ENCODE results near the gene RNASEH1. TPM values are rescaled to one million over a fixed set of nuclear protein-coding genes. Genes with fewer than 3 reads are reported as not detected.
A peak's percentile ranks its signal among the peaks of the same experiment; 100 is the strongest.

The RNASEH1 gene
- total RNA-seq, 1 experiment from 2014 or later: 38.2 TPM

- Histone ChIP-seq H3K27me3 (ENCODE audit: insufficient read depth, low read length) (no peaks in the 10 kb centered on the region), H3K4me1 (ENCODE audit: control insufficient read depth in 1 of 2, insufficient read depth in 2 of 2, low read length in 2 of 2) (peaks cover 1 to 4% of the 10 kb centered on the region in 2 experiments; a peak in 3 of 4 replicates), H3K4me2 (ENCODE audit: low read length) (no peak overlapping the region), H3K4me3 (replicated peaks in 1 of 2; ENCODE audit: low read depth in 1 of 2, low read length in 2 of 2) (no peak overlapping the region), H3K27ac (ENCODE audit: low read depth, low read length) (no peak overlapping the region), H2AFZ (ENCODE audit: low read depth, low read length, poor library complexity, severe bottlenecking) (no peak overlapping the region), H3K9ac (ENCODE audit: low read length) (no peak overlapping the region), H4K20me1 (ENCODE audit: insufficient read depth) (0 out of 2 replicates have a peak, but pooled peaks cover 6% of the 10 kb centered on the region), H3K36me3 (ENCODE audit: control insufficient read depth in 1 of 2, insufficient read depth in 2 of 2, low read length in 2 of 2) (peaks cover 37 to 51% of the 10 kb centered on the region in 2 experiments), H3K9me3 (ENCODE audit: control insufficient read depth in 1 of 2, insufficient read depth in 1 of 2, low read depth in 1 of 2, low read length in 2 of 2) (no peaks in the 10 kb centered on the region), H3K9me2 (ENCODE audit: insufficient read depth) (no peaks in the 10 kb centered on the region), H3K79me2 (ENCODE audit: insufficient read depth, low read length) (peaks cover 48% of the 10 kb centered on the region)
- DNase-seq (ENCODE audit: low read depth, low spot score) (no peak), ATAC-seq (no peak)
- BruUV-seq (replicated peaks): TSS peak; percentile 11
- TF ChIP-seq EZH2 (IDR thresholded peaks at IDR 0.05): no peak
- TF ChIP-seq EGR1 (IDR thresholded peaks at IDR 0.05; ENCODE audit: low read depth): no peak
- TF ChIP-seq, protein P1, sequence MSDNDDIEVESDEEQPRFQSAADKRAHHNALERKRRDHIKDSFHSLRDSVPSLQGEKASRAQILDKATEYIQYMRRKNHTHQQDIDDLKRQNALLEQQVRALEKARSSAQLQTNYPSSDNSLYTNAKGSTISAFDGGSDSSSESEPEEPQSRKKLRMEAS (IDR thresholded peaks at IDR 0.05): no peak
- no peak for TF ChIP-seq ZNF274 (IDR thresholded peaks at IDR 0.05; ENCODE audit: low read depth, low read length)
- no peak for TF ChIP-seq TCF7L2 (IDR thresholded peaks at IDR 0.05; ENCODE audit: borderline replicate concordance, extremely low read depth, insufficient read depth, insufficient read length)
- TF ChIP-seq EZH2phosphoT487 (IDR thresholded peaks at IDR 0.05; ENCODE audit: borderline replicate concordance): no peak
- TF ChIP-seq RAD21 (IDR thresholded peaks at IDR 0.05; ENCODE audit: low read depth): no peak
- TF ChIP-seq ELF1 (IDR thresholded peaks at IDR 0.05; ENCODE audit: borderline replicate concordance, low read depth): no peak
- no peak for TF ChIP-seq YY1 (IDR thresholded peaks at IDR 0.05; ENCODE audit: extremely low read depth, insufficient replicate concordance, low read depth, low read length)
- TF ChIP-seq SP1 (IDR thresholded peaks at IDR 0.05; ENCODE audit: low read depth): no peak
- no peak for TF ChIP-seq CEBPB (IDR thresholded peaks at IDR 0.05; ENCODE audit: low read depth)
- TF ChIP-seq SIN3A (IDR thresholded peaks at IDR 0.05; ENCODE audit: low read depth): no peak
- TF ChIP-seq, protein P2, sequence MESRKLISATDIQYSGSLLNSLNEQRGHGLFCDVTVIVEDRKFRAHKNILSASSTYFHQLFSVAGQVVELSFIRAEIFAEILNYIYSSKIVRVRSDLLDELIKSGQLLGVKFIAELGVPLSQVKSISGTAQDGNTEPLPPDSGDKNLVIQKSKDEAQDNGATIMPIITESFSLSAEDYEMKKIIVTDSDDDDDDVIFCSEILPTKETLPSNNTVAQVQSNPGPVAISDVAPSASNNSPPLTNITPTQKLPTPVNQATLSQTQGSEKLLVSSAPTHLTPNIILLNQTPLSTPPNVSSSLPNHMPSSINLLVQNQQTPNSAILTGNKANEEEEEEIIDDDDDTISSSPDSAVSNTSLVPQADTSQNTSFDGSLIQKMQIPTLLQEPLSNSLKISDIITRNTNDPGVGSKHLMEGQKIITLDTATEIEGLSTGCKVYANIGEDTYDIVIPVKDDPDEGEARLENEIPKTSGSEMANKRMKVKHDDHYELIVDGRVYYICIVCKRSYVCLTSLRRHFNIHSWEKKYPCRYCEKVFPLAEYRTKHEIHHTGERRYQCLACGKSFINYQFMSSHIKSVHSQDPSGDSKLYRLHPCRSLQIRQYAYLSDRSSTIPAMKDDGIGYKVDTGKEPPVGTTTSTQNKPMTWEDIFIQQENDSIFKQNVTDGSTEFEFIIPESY (IDR thresholded peaks at IDR 0.05; ENCODE audit: extremely low read depth, insufficient replicate concordance, low read length): no peak
- no peak for TF ChIP-seq CBX3 (IDR thresholded peaks at IDR 0.05; ENCODE audit: low read depth)
- ChIA-PET CTCF (no interaction called here), POLR2A (interaction anchor here (1.4 kb wide), 1 partner anchor 16 kb away, joined by 3 read pairs; the partner anchor contains the start of gene RNASEH1), RAD21 (ENCODE audit: low non-redundant PET in 1 of 2, low total read pairs in 2 of 2, uncharacterized antibody in 2 of 2, unreplicated experiment in 2 of 2) (no interaction called here)
- intact Hi-C loops (cut with micrococcal nuclease): no loop called here
Measured at GRCh38 chr2:3542107-3542506, 16.0 kb downstream of the RNASEH1 start.
